ENCODE measurements around the gene TIMM17A.

The TIMM17A gene

GRCh38 chr1:202005958-202006357, 50.7 kb downstream of the TIMM17A start:
- H3K4me3 ChIP-seq (ENCODE audit: low read depth, low read length), result no peak overlapping the region
- H3K27me3 ChIP-seq (replicated peaks), result no peaks in the 10 kb centered on the region
- no peak for DNase-seq
- H3K27ac ChIP-seq, result no peak overlapping the region
- TF ChIP-seq, protein P1, sequence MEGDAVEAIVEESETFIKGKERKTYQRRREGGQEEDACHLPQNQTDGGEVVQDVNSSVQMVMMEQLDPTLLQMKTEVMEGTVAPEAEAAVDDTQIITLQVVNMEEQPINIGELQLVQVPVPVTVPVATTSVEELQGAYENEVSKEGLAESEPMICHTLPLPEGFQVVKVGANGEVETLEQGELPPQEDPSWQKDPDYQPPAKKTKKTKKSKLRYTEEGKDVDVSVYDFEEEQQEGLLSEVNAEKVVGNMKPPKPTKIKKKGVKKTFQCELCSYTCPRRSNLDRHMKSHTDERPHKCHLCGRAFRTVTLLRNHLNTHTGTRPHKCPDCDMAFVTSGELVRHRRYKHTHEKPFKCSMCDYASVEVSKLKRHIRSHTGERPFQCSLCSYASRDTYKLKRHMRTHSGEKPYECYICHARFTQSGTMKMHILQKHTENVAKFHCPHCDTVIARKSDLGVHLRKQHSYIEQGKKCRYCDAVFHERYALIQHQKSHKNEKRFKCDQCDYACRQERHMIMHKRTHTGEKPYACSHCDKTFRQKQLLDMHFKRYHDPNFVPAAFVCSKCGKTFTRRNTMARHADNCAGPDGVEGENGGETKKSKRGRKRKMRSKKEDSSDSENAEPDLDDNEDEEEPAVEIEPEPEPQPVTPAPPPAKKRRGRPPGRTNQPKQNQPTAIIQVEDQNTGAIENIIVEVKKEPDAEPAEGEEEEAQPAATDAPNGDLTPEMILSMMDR (IDR thresholded peaks at IDR 0.05; ENCODE audit: low read depth, low read length, missing control alignments), result peak; percentile 55
- in situ Hi-C loops (cut with HindIII; ENCODE audit: low pct_ligation_motif_present, low sequenced_read_pairs), result loop anchor here (25.0 kb wide), 1 partner anchor 131 kb away; the partner anchor contains the start of gene ARL8A
- H3K36me3 ChIP-seq (replicated peaks), result peaks cover 34% of the 10 kb centered on the region

DNA sequence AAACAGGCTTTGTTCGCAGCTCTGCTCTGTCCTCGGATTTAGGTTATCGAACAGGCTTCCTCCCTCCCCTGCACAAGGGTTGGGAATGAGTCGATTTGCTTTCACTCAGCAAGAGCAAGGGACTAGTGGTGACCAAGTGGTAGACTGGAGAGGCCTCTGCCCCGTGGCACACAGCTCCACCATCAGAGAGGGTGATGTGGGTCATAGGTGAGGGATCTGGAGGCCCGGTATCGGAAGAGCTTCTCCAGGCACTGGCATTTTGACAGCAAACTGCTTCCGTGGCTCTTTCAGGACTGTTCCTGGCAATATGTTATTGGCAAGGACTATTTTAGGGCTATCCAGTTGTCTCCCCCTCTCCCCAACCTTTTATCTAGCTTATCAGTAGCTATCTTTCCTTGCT, 52.0 kb downstream of the TIMM17A start:
- TF ChIP-seq, protein P1 (IDR thresholded peaks at IDR 0.05; ENCODE audit: low read depth, low read length, missing control alignments), result no peak
- peaks cover 24% of the 10 kb centered on the region for H3K36me3 ChIP-seq (replicated peaks)
- in situ Hi-C loops (cut with HindIII; ENCODE audit: low pct_ligation_motif_present, low sequenced_read_pairs), result loop anchor here (25.0 kb wide), 1 partner anchor 130 kb away; the partner anchor contains the start of gene ARL8A
- no peak for DNase-seq
- no peak overlapping the region for H3K4me3 ChIP-seq (ENCODE audit: low read depth, low read length)
- no peak overlapping the region for H3K27ac ChIP-seq
- no peaks in the 10 kb centered on the region for H3K27me3 ChIP-seq (replicated peaks)

GRCh38 chr1:202007805-202008489, 52.6 kb downstream of the TIMM17A start:
- H3K27me3 ChIP-seq (replicated peaks), result no peaks in the 10 kb centered on the region
- in situ Hi-C loops (cut with HindIII; ENCODE audit: low pct_ligation_motif_present, low sequenced_read_pairs), result loop anchor here (25.0 kb wide), 1 partner anchor 129 kb away; the partner anchor contains the start of gene ARL8A
- H3K27ac ChIP-seq, result no peak overlapping the region
- TF ChIP-seq, protein P1 (IDR thresholded peaks at IDR 0.05; ENCODE audit: low read depth, low read length, missing control alignments), result no peak
- peaks cover 24% of the 10 kb centered on the region for H3K36me3 ChIP-seq (replicated peaks)
- no peak for DNase-seq
- no peak overlapping the region for H3K4me3 ChIP-seq (ENCODE audit: low read depth, low read length)

- TF ChIP-seq, protein P1 (IDR thresholded peaks at IDR 0.05; ENCODE audit: low read depth, low read length, missing control alignments), result peak; percentile 89
- Histone ChIP-seq H3K4me3 (ENCODE audit: low read depth, low read length) (no peak overlapping the region), H3K27ac (no peak overlapping the region), H3K36me3 (replicated peaks) (peaks cover 9% of the 10 kb centered on the region), H3K27me3 (replicated peaks) (no peaks in the 10 kb centered on the region)
- in situ Hi-C loops (cut with HindIII; ENCODE audit: low pct_ligation_motif_present, low sequenced_read_pairs), result loop anchor here (25.0 kb wide), 1 partner anchor 128 kb away; the partner anchor contains the start of gene ARL8A
- peak; percentile 75 for DNase-seq
Measured at GRCh38 chr1:202009326-202010179, 54.2 kb downstream of the TIMM17A start.

DNA sequence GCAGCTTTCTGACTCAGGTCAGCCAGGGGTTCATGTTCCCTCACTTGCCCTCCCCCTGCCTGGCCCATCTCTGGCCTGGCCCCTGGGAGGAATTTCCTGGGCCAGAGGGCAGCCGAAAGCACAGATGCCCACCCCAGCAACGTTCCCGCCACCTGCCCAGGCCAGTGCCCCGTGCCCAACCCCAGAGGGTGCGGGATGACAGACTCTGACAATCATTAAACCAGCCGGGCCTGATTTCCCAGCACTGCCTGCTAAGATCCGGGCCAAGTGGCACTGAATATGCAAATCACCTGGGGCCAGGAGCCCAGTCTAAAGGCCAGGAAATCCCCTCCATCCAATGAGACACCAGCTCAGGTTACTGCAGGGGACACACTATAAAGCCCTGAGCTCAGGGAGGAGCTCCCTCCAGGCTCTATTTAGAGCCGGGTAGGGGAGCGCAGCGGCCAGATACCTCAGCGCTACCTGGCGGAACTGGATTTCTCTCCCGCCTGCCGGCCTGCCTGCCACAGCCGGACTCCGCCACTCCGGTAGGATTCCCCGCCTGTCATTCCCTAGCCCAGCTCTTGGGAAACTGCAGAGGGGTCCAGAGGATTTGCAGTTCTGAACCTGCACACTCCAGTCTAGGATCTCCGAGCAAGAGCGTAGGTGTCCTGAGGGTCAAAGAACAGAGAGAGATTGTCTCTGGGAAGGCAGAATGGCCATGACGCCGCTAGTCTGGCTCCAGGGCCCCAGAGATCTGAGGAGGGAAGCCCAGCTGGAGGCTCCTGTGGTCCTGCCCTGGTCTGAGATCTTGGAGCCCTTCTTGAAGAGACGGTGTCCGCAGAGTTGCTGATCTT, 55.1 kb downstream of the TIMM17A start, which contains the start of gene ELF3:
TSS of gene ELF3 (plus strand) at position 408 of the 836 bp plus-strand sequence. CDS start 550 bp downstream, outside the sequence.
- H3K27me3 ChIP-seq (replicated peaks), result no peaks in the 10 kb centered on the region
- no peak within 1 kb of the TSS for H3K27ac ChIP-seq
- H3K36me3 ChIP-seq (replicated peaks), result peaks cover under 1% of the 10 kb centered on the region
- TF ChIP-seq, protein P1 (IDR thresholded peaks at IDR 0.05; ENCODE audit: low read depth, low read length, missing control alignments), result no peak
- in situ Hi-C loops (cut with HindIII; ENCODE audit: low pct_ligation_motif_present, low sequenced_read_pairs), result loop anchor here (25.0 kb wide), 1 partner anchor 127 kb away; the partner anchor contains the start of gene ARL8A
- no peak within 1 kb of the TSS for H3K4me3 ChIP-seq (ENCODE audit: low read depth, low read length)
- no peak for DNase-seq

All from brain microvascular endothelial cell (primary cell).